ENCODE measurements around the gene MOSMO. TPM values are rescaled to one million over a fixed set of nuclear protein-coding genes. Genes with fewer than 3 reads are reported as not detected.
"Not testable (repeated sequence)": the region's sequence is repeated elsewhere in the genome, so short reads cannot be mapped to it uniquely, and the experiment has no call there.

The MOSMO gene
- 9.4 TPM for polyA plus RNA-seq (2013, experiment 1 of 2; ENCODE audit: insufficient read length)
- 10.6 TPM for polyA plus RNA-seq (2013, experiment 2 of 2; ENCODE audit: insufficient read length)

- DNase-seq: peak; percentile 60
Observed at GRCh38 chr16:22007509-22008214, at the start of gene MOSMO. Gene MOSMO (plus strand): TSS chr16:22008111. CDS start chr16:22008302, 191 bp downstream.

GRCh38 chr16:21959050-21959449 lies 48.9 kb upstream of the MOSMO start:
- DNase-seq: no peak

GRCh38 chr16:21962475-21962874 lies 45.4 kb upstream of the MOSMO start:
- no peak for DNase-seq

GRCh38 chr16:21963887-21964286 lies 44.0 kb upstream of the MOSMO start:
- DNase-seq: no peak

- DNase-seq: no peak
Observed at GRCh38 chr16:21964353-21964752, 43.6 kb upstream of the MOSMO start.

- DNase-seq: no peak
Observed at GRCh38 chr16:21971856-21972255, 36.1 kb upstream of the MOSMO start.

- DNase-seq: no peak
Observed at GRCh38 chr16:21973945-21974344, 34.0 kb upstream of the MOSMO start.

DNA sequence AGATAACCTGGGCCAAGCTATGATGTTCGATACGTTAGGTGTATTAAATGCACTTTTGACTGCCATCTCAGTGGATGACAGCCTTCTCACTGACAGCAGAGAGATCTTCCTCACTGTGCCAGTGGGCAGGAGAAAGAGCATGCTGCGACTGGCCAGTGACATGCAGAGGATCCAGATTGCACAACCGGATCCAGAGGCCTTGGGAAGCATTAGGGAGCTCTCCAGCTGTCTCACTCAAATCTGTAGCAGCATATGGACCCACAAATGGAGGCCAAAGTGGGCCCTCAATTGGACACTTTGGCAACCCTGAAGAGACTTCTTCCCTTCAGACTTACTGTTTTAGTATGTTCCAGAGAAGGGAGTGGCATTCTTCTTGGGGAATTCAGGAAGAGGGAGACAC lies 27.9 kb upstream of the MOSMO start:
- no peak for DNase-seq

DNA sequence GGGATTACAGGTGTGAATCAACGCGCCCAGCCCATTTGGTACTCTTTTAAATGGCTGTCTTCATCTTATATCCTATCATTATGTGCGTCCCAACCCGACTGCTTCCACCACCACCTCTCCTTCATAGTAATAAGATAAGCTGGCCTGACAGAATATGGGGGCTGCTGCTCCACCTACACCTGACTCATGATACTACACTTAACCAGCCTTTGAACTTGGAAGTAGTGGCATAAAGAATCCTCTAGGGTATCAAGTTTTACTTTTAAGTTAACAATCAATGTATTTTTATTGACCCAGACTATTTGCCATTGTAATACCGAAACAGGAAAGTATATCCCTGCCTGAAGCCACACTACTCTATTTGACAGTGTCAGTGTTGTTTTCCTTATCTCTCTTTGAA lies 25.8 kb upstream of the MOSMO start:
- no peak for DNase-seq

GRCh38 chr16:21984062-21984461 lies 23.8 kb upstream of the MOSMO start:
- no peak for DNase-seq

DNA sequence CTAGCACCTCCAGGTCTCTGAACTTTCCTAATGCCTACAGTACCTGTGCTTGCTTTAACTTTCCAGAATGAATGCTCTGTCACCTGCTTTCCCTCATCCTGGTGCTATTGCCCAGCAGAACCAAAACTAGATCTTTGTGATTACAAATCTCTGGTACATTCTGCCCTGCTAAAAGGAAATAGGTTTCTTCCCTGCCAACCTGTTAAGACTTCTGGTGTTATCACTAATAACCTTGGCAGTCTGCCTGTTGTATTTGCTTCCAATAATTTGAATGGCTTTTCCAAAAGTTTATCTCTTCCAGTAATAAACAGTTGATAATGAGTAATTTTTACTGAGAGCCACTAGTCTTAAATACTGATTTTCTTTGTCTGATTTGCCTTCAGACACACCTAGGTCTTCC lies 22.4 kb upstream of the MOSMO start:
- DNase-seq: no peak

GRCh38 chr16:21986692-21987246 lies 21.1 kb upstream of the MOSMO start:
- no peak for DNase-seq

DNA sequence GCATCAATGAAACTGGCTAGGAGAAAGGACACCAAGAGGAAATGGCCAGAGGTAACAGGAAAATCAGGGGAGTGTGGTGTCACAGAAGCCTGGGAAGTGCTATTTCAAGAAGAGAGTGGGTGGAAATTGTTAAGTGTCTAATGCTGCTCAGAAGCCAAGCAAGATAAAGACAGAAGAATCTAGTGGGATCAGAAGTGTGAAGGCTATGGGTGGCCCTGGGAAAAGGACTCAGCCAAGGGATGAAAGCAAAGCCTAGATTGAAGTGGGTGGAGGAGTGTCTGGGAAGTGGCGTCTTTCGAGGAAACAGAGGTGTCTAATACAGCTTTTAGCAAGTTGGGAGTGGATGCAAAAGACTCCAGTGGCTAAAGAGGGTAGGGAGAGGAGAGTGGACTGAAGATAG lies 20.4 kb upstream of the MOSMO start:
- DNase-seq: no peak

DNA sequence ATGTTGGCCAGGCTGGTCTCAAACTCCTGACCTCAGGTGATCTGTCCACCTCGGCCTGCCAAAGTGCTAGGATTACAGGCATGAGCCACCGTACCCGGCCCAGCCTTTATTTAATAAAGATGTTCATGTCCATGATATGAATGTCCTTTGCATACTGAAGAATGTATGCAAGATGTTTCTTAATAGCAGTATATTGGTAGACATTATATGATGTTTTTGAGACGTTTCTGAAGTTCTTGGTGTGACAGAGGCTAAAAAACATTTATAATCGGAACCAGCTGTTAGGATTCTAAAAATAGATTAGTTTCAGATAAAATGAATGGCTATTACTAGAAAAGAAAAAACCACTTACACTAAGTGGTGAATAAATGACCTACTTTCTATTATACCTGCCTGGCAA lies 18.8 kb upstream of the MOSMO start:
- DNase-seq: peak; percentile 51

DNA sequence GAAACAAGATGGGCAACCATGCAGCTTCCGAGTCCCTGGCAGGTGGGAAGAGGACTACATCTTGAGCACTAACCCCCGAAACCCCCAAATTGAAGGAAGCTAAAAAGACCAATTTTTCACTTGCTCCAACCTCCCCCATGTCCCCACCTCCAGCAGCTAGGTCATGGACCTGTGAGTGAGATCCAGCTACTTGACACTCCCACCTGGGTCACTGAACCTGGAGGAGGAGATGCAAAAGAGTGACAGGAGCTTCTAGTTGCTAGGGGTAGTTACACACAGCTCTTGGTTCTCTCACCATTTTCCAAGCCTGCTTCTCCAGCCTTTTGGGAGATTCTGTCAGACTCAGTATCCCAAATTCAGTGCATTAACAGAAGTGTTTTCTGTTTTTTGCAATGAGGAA lies 18.2 kb upstream of the MOSMO start:
- DNase-seq: no peak

- DNase-seq: no peak
Observed at GRCh38 chr16:21990381-21990944, 17.4 kb upstream of the MOSMO start.

- DNase-seq: no peak
Observed at GRCh38 chr16:21991621-21992020, 16.3 kb upstream of the MOSMO start.

GRCh38 chr16:21994856-21995465 lies 12.9 kb upstream of the MOSMO start:
- no peak for DNase-seq

DNA sequence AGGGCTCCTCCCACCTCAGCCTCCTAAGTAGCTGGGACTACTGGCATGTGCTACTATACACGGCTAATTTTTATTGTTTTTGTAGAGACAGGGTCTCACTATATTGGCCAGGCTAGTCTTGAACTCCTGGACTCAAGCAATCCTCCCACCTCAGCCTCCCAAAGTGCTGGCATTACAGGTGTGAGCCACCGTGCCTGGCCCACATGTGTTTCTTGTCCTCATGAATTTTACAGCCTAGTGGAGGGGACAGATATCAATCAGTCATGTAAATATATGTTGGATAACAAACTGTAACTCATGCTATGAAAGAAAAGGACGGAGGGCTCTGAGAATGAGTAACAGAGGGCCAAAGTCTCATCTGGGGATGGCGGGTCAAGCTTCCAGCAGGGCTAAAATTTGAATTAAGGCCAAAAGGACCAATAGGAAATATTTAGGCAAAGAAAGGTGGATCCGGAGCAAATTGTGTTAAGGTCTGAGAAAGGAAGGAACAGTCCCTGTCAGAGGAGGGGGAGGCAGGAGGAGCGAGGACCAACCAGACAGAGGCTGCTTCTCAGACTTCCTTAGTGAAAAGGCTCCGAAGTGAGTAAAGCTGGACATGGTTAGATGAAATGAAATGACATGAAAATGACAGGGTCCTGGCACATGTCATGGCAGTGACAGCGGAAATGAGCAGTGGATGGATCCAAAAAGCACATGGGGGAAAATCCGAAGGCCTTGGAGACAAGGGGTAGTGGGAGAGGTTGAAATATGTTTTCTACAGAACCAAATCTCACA lies 10.8 kb upstream of the MOSMO start:
- no peak for DNase-seq

DNA sequence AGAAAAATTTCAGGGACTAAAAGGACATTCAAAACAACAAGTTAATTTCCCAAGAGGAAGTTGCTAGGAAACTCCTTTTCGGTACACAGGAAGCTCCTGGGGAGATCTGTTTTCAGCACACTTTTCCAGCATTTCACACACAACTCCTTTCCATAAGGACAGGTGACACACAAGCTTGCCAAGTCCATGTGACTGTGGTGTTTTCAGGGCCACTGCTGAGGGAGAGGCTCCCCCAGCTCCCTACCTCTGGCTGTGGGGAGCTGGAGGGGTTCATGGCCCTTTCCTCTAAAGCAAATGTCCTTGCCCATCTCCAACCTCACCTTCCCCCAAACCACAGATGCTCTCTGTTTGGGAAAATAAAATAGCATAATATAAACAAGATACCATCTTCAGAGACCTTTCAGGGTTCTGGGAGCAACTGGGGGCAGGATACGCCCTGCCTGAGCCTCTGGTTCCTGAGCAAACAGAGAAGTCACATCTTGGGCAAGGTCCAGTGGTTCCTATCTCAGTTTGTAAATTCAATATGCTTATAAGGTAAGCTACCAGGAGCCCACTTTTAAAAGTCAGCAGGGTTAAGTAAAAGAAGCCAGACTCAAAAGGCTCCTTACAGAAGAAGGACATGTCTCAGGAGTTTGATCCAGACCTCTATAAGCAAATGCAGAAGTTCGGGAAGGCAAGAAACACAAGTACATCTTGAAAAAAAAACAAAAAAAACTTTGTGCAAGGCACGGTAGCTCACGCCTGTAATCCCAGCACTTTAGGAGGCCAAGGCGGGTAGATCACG lies 10.0 kb upstream of the MOSMO start:
- DNase-seq: no peak

GRCh38 chr16:22001591-22001990 lies 6.3 kb upstream of the MOSMO start:
- DNase-seq: peak; percentile 29

DNA sequence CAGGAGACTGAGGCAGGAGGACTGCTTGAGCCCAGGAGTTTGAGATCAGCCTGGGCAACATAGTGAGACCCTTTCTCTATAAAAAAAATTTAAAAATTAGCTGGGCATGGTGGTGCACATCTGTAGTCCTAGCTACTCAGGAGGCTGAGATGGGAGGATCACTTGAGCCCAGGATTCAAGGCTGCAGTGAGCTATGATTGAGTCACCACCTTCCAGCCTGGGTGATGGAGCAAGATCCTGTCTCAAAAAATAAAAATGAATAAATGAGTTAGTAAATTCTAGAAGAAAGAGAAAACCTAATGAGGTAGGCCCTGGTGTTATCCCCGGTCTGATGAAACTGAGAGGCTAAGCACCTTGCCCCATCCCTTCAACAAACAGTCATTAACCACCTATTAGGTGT lies 5.9 kb upstream of the MOSMO start:
- DNase-seq: not testable (repeated sequence)

All from fibroblast of skin of abdomen (primary cell).